Tibial nerve (tissue), 4 donors: ENCODE measurements around the gene CRIP3. TPM values are rescaled to one million over a fixed set of nuclear protein-coding genes. Genes with fewer than 3 reads are reported as not detected.

Source experiments
- DNase-seq, 2 donors: peaks; one replicate each; pipeline ENCODE4 v3.0.0-alpha.2; 2019; ENCODE audit warnings: low spot score in 2 of 2
- H3K27ac ChIP-seq, 4 donors: fragments of 200-600 bp; sonication (generic) in 3 of 4; one replicate each; pipeline ENCODE4 v1.5.1; 2017 to 2019; ENCODE audit warnings: mild to moderate bottlenecking in 1 of 4
- H3K27me3 ChIP-seq, 2 donors: fragments of 200-600 bp; sonication (generic) in 1 of 2; one replicate each; pipeline versions ENCODE4 v1.5.1 to v1.6.0; 2017 to 2019
- H3K36me3 ChIP-seq, 3 donors: fragments of 200-600 bp; sonication (generic); one replicate each; pipeline ENCODE4 v1.5.1; 2018 to 2019
- H3K4me1 ChIP-seq, 4 donors: fragments of 200-600 bp; sonication (generic) in 3 of 4; one replicate each; pipeline ENCODE4 v1.5.1; 2017 to 2019
- H3K4me3 ChIP-seq, 4 donors: fragments of 200-600 bp; sonication (generic) in 3 of 4; one replicate each; pipeline ENCODE4 v1.5.1; 2017 to 2019; ENCODE audit warnings: mild to moderate bottlenecking in 1 of 4, moderate library complexity in 1 of 4
- H3K9me3 ChIP-seq, 4 donors: fragments of 200-600 bp; sonication (generic) in 3 of 4; one replicate each; pipeline ENCODE4 v1.5.1; 2017 to 2019
- EP300 ChIP-seq, 2 donors: sonication (generic); formaldehyde crosslinking; IDR thresholded peaks; one replicate each; pipeline ENCODE4 v1.6.1; 2017; ENCODE audit warnings: antibody characterized with exemption in 2 of 2, mild to moderate bottlenecking in 1 of 2
- POLR2A ChIP-seq, 2 donors: fragments of 450-650 bp; IDR thresholded peaks; one replicate each; pipeline ENCODE4 v1.6.1; 2017; ENCODE audit warnings: antibody characterized with exemption in 2 of 2, mild to moderate bottlenecking in 2 of 2, moderate library complexity in 2 of 2
- WGBS, 2 donors: methylation state at CpG; one replicate each; pipeline ENCODE4 v1.1.5; 2018; 5-methylcytosine and 5-hydroxymethylcytosine counted together
- total RNA-seq, 4 donors: library from RNA; depleted of rRNA; stranded (reverse); fragments of >200 nt; gene quantifications; one replicate each; pipeline ENCODE4 v1.1.0, GENCODE V29; 2016
- TF ChIP-seq, protein P1 (sequence below), 5 experiments: fragments of 200-600 bp in 3 of 5; fragments of 450-650 bp in 2 of 5; sonication (generic) in 3 of 5; IDR thresholded peaks; one replicate each; pipeline ENCODE4 v1.5.1; 2016 to 2019; ENCODE audit warnings: antibody characterized with exemption in 5 of 5, mild to moderate bottlenecking in 3 of 5, moderate library complexity in 2 of 5

Gene CRIP3
- total RNA-seq, 4 donors from 2014 or later = 5.2 to 12.7 (median 6.1) TPM; not detected in 1

DNA sequence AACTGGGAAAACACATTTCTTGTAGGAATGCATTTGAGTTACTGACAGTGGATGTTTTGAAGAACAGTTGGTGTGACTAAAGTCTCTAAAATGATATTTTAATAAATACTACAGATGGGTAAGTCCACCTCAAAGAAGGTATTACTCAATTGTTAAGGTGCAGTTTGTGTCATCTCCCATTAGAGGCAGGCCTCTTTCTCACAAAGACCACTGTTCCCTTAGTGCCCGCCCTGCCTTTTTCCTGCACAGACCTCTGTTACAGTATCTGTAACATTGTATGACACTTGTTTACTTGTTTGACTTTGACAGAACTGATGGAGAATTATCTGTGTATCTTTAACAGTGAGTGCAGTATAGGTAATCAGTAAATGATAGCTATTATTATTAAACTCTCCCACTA, 5.2 kb upstream of the CRIP3 start:
- WGBS, 2 donors = 86 to 93% methylated on average over 1 of the region's 1 CpG
- TF ChIP-seq EP300 (IDR thresholded peaks at IDR 0.05) (no peak), POLR2A (IDR thresholded peaks at IDR 0.05) (no peak)
- TF ChIP-seq, protein P1, sequence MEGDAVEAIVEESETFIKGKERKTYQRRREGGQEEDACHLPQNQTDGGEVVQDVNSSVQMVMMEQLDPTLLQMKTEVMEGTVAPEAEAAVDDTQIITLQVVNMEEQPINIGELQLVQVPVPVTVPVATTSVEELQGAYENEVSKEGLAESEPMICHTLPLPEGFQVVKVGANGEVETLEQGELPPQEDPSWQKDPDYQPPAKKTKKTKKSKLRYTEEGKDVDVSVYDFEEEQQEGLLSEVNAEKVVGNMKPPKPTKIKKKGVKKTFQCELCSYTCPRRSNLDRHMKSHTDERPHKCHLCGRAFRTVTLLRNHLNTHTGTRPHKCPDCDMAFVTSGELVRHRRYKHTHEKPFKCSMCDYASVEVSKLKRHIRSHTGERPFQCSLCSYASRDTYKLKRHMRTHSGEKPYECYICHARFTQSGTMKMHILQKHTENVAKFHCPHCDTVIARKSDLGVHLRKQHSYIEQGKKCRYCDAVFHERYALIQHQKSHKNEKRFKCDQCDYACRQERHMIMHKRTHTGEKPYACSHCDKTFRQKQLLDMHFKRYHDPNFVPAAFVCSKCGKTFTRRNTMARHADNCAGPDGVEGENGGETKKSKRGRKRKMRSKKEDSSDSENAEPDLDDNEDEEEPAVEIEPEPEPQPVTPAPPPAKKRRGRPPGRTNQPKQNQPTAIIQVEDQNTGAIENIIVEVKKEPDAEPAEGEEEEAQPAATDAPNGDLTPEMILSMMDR (IDR thresholded peaks at IDR 0.05) = no peak
- DNase-seq = no peak
- peaks cover 0 to 1% (median under 1%) of the 10 kb centered on the region in 4 donors for H3K4me1 ChIP-seq
- H3K4me3 ChIP-seq = no peak overlapping the region
- no peak overlapping the region for H3K27ac ChIP-seq
- no peaks in the 10 kb centered on the region for H3K9me3 ChIP-seq
- H3K27me3 ChIP-seq = peaks cover 0 to 4% of the 10 kb centered on the region in 2 donors
- H3K36me3 ChIP-seq = peaks cover 0 to 24% (median 0%) of the 10 kb centered on the region in 3 donors

GRCh38 chr6:43311666-43312065, 3.0 kb upstream of the CRIP3 start:
- 55 to 80% methylated on average over 3 of the region's 3 CpGs for WGBS, 2 donors
- H3K4me3 ChIP-seq = no peak overlapping the region

DNA sequence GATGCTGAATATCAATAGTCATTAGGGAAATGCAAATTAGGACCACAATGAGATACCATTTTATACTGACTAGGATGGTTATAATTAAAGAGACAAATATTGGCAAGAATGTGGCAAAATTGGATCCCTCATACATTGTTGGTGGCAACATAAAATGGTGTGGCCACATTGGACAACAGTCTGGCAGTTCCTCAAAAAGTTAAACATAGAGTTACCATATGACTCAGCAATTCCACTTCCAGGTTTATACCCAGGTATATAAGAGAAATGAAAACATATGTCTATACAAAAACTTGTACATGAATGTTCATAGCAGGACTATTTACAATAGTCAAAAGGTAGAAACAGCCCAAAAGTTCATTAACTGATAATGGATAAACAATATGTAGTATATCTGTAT, 2.0 kb upstream of the CRIP3 start:
- DNase-seq = no peak
- Histone ChIP-seq H3K9me3 (no peaks in the 10 kb centered on the region), H3K27me3 (peaks cover 0 to 27% of the 10 kb centered on the region in 2 donors), H3K4me1 (peaks cover 0 to 13% (median 3%) of the 10 kb centered on the region in 4 donors), H3K4me3 (no peak overlapping the region), H3K36me3 (peaks cover 0 to 6% (median 0%) of the 10 kb centered on the region in 3 donors), H3K27ac (no peak overlapping the region)
- TF ChIP-seq, protein P1 (IDR thresholded peaks at IDR 0.05) = no peak
- no peak for TF ChIP-seq POLR2A (IDR thresholded peaks at IDR 0.05)
- TF ChIP-seq EP300 (IDR thresholded peaks at IDR 0.05) = no peak

More at GRCh38 chr6:43311666-43312065, 3.0 kb upstream of the CRIP3 start:
- Histone ChIP-seq H3K36me3 (peaks cover 0 to 16% (median 0%) of the 10 kb centered on the region in 3 donors), H3K27me3 (peaks cover 0 to 22% of the 10 kb centered on the region in 2 donors), H3K4me1 (peaks cover 0 to 13% (median 3%) of the 10 kb centered on the region in 4 donors), H3K27ac (no peak overlapping the region), H3K9me3 (no peaks in the 10 kb centered on the region)
- no peak for DNase-seq
- TF ChIP-seq POLR2A (IDR thresholded peaks at IDR 0.05) (no peak), EP300 (IDR thresholded peaks at IDR 0.05) (no peak)
- TF ChIP-seq, protein P1 (IDR thresholded peaks at IDR 0.05) = no peak

DNA sequence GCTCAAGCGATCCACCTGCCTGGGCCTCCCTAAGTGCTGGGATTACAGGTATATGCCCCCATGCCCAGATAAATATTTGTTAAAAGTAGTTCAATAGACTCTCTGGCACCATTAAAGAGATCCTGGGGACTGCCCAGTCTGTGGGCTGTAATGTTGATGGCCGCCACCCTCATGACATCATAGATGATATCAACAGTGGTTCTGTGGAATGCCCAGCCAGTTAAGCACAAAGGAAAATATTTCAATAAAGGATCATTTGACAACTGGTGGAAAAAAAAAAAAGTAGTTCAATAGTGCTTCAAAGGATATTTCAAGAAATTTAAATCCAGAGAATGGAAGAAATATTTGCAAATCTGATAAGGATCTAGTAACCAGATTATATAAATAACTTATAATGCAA, 1.5 kb upstream of the CRIP3 start:
- no peaks in the 10 kb centered on the region for H3K9me3 ChIP-seq
- peaks cover 0 to 13% (median 3%) of the 10 kb centered on the region in 4 donors for H3K4me1 ChIP-seq
- peaks cover 0 to 3% (median 0%) of the 10 kb centered on the region in 3 donors for H3K36me3 ChIP-seq
- TF ChIP-seq EP300 (IDR thresholded peaks at IDR 0.05) = no peak
- DNase-seq = no peak
- H3K27ac ChIP-seq = no peak overlapping the region
- H3K27me3 ChIP-seq = peaks cover 0 to 27% of the 10 kb centered on the region in 2 donors
- WGBS, 2 donors = 80 to 95% methylated on average over 2 of the region's 2 CpGs
- no peak overlapping the region for H3K4me3 ChIP-seq

DNA sequence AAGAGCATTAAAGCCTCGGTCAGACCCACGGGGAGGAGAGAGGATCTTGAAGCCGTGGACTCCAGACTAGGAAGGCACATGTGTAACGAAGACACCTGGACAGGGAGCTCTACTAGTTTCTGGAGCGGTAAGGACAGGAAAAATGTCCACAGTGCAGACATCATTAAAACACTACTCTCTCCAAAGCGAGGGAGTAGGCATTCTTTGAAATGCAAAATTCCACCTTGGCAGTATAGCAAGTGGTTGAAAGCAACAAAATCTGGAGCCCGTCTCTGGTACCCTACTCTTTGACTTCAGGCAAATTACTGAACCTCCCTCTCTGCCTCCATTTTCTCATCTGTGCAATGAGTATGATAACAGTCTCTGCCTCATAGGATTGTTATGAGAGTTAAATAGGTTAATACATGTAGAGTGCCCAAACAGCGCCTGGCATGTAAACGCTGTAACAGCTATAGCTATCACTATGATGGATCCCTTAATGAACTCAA, 408 bp upstream of the CRIP3 start:
- DNase-seq = no peak
- Histone ChIP-seq H3K4me3 (peak overlapping the region in 2 of 4 donors; percentile 35 to 41), H3K9me3 (no peaks in the 10 kb centered on the region), H3K27ac (no peak overlapping the region), H3K27me3 (peaks cover 0 to 27% of the 10 kb centered on the region in 2 donors), H3K4me1 (peaks cover 0 to 13% (median 3%) of the 10 kb centered on the region in 4 donors), H3K36me3 (no peaks in the 10 kb centered on the region)
- no peak for TF ChIP-seq POLR2A (IDR thresholded peaks at IDR 0.05)
- 31 to 42% methylated on average over 8 to 9 of the region's 9 CpGs for WGBS, 2 donors

GRCh38 chr6:43307451-43308100, 1.1 kb downstream of the CRIP3 start:
- Histone ChIP-seq H3K27me3 (peaks cover 0 to 27% of the 10 kb centered on the region in 2 donors), H3K9me3 (no peaks in the 10 kb centered on the region), H3K27ac (no peak overlapping the region), H3K36me3 (no peaks in the 10 kb centered on the region), H3K4me1 (peaks cover 0 to 13% (median 3%) of the 10 kb centered on the region in 4 donors), H3K4me3 (no peak overlapping the region)
- no peak for TF ChIP-seq EP300 (IDR thresholded peaks at IDR 0.05)
- TF ChIP-seq, protein P1 (IDR thresholded peaks at IDR 0.05) = no peak
- DNase-seq = no peak
- WGBS, 2 donors = 73 to 83% methylated on average over 4 to 5 of the region's 5 CpGs
